HepG2 (cell line): ENCODE results near the gene RHBDD1. TPM values are rescaled to one million over a fixed set of nuclear protein-coding genes. Genes with fewer than 3 reads are reported as not detected.

Experiments used
- POLR2A ChIP-seq, 2 experiments: IDR thresholded peaks; 2 replicates each; pipeline ENCODE4 v1.6.1; 2011; ENCODE audit warnings: low read depth in 2 of 2, low read length in 2 of 2, mild to moderate bottlenecking in 1 of 2, moderate library complexity in 1 of 2; ENCODE audit not compliant: insufficient read depth in 1 of 2
- polyA plus RNA-seq, 8 experiments: library from polyadenylated mRNA; depleted of rRNA in 3 of 8; stranded (reverse) in 7 of 8; unstranded in 1 of 8; fragments of >200 nt; fragmentation: Illumina TruSeq in 4 of 8; extraction: Trizol in 4 of 8; gene quantifications; 2 replicates each; pipeline versions ENCODE4 v1.2.1 to v1.2.3, GENCODE V29; 2011 to 2016; ENCODE audit warnings: low read depth in 4 of 8, missing spikeins in 1 of 8, mixed read lengths in 1 of 8; ENCODE audit not compliant: insufficient read depth in 1 of 8
- total RNA-seq, 5 experiments: library from RNA; depleted of rRNA; stranded (reverse); fragments of >200 nt; fragmentation: Illumina TruSeq; extraction: Trizol; gene quantifications; 2 replicates each; pipeline ENCODE4 v1.2.3, GENCODE V29; 2016; ENCODE audit warnings: low read depth in 1 of 5
- TF ChIP-seq, protein P1 (sequence below), 2 experiments: fragments of 450-650 bp in 1 of 2; sonication (generic) in 1 of 2; formaldehyde crosslinking in 1 of 2; IDR thresholded peaks; 2 replicates each; pipeline versions ENCODE4 v1.6.1 to v1.8.0; 2016 to 2022; ENCODE audit warnings: antibody characterized with exemption in 1 of 2, mild to moderate bottlenecking in 1 of 2, missing genetic modification reagents in 1 of 2
- TF ChIP-seq, protein P2 (sequence below): sonication (generic); formaldehyde crosslinking; conservative IDR thresholded peaks from 2 replicates; pipeline ENCODE4 v1.4.0; 2020; ENCODE audit warnings: missing genetic modification reagents

Gene RHBDD1
- total and polyA plus RNA-seq, 2 of the 13 experiments (the other 11 are each of a cell fraction or from before 2014, with no cell fraction given) = 8.2 to 9.5 TPM

DNA sequence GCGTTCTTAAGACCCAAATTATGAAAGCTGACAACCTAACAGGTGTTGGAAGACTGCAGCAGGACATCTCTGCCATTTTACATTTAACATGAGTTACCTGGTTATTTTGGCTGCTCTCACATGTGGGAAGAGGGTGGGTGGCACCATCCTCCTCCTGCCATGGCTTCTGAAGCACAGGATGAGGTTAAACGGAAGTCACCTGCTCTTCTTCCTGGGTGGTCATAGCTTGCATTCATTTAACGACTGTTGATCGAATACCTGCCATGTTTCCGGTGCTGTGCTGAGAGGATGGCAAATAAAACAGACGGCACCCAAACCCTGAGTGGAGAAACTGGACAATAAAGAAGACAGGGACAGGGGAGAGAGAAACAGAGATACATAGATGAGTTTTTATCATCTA lies 118.0 kb downstream of the RHBDD1 start (continued):
- TF ChIP-seq, protein P1, sequence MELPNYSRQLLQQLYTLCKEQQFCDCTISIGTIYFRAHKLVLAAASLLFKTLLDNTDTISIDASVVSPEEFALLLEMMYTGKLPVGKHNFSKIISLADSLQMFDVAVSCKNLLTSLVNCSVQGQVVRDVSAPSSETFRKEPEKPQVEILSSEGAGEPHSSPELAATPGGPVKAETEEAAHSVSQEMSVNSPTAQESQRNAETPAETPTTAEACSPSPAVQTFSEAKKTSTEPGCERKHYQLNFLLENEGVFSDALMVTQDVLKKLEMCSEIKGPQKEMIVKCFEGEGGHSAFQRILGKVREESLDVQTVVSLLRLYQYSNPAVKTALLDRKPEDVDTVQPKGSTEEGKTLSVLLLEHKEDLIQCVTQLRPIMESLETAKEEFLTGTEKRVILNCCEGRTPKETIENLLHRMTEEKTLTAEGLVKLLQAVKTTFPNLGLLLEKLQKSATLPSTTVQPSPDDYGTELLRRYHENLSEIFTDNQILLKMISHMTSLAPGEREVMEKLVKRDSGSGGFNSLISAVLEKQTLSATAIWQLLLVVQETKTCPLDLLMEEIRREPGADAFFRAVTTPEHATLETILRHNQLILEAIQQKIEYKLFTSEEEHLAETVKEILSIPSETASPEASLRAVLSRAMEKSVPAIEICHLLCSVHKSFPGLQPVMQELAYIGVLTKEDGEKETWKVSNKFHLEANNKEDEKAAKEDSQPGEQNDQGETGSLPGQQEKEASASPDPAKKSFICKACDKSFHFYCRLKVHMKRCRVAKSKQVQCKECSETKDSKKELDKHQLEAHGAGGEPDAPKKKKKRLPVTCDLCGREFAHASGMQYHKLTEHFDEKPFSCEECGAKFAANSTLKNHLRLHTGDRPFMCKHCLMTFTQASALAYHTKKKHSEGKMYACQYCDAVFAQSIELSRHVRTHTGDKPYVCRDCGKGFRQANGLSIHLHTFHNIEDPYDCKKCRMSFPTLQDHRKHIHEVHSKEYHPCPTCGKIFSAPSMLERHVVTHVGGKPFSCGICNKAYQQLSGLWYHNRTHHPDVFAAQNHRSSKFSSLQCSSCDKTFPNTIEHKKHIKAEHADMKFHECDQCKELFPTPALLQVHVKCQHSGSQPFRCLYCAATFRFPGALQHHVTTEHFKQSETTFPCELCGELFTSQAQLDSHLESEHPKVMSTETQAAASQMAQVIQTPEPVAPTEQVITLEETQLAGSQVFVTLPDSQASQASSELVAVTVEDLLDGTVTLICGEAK (IDR thresholded peaks at IDR 0.05) = no peak
- TF ChIP-seq, protein P1 (CRISPR knock-in tag; IDR thresholded peaks at IDR 0.05) = no peak
- TF ChIP-seq, protein P2, sequence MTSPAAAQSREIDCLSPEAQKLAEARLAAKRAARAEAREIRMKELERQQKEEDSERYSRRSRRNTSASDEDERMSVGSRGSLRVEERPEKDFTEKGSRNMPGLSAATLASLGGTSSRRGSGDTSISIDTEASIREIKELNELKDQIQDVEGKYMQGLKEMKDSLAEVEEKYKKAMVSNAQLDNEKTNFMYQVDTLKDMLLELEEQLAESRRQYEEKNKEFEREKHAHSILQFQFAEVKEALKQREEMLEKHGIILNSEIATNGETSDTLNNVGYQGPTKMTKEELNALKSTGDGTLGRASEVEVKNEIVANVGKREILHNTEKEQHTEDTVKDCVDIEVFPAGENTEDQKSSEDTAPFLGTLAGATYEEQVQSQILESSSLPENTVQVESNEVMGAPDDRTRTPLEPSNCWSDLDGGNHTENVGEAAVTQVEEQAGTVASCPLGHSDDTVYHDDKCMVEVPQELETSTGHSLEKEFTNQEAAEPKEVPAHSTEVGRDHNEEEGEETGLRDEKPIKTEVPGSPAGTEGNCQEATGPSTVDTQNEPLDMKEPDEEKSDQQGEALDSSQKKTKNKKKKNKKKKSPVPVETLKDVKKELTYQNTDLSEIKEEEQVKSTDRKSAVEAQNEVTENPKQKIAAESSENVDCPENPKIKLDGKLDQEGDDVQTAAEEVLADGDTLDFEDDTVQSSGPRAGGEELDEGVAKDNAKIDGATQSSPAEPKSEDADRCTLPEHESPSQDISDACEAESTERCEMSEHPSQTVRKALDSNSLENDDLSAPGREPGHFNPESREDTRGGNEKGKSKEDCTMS (CRISPR knock-in tag) = no peak
- TF ChIP-seq POLR2A (IDR thresholded peaks at IDR 0.05; ENCODE audit: insufficient read depth in 1 of 2, low read depth in 2 of 2, low read length in 2 of 2) = no peak
